Activated gamma-delta T cell treated with anti-CD3 and anti-CD28 coated beads, Interleukin-2, amount 50 U/mL, for 16 hours (primary cell): ENCODE results near the gene CSPG4.
"Not testable (repeated sequence)": the region's sequence is repeated elsewhere in the genome, so short reads cannot be mapped to it uniquely, and the experiment has no call there.

Experiments
- DNase-seq: peaks from one replicate; pipeline ENCODE4 v3.0.0-alpha.2; 2020; ENCODE audit warnings: low read depth

CSPG4 gene

DNA sequence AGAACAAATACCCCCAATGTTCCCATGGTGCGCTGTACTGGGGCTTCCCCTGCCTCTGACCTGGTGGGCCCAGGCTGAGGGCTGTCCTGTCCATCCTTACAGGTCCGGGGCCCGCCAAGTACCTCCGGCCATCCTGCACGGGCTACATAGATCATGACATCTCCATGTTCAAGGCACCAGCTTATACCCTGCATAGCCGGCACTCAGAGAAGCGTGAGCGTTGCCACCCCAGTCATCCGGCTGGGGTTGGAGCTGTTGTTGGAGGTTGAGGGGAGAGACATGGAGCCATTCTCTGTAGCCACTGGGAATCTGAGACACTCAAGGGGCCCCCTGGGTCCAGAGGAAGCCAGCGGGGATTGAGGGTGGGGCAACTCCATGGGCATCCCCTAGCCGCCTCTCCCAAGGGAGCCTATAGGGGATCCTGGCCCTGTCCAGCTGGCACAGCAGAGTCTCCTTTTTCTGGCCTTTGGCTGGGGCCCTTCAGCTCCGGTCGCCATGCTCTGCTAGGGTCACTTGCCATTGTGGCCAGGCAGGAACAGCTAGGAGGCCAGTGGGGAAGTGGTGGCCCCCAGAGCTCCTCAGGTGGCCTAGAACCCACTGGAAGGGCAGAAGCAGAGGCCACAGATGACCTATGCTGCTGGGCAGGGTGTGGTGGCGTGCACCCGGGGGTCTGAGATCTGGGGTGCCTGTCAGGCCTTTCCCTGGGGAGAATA lies 12.5 kb upstream of the CSPG4 start:
- no peak for DNase-seq

DNA sequence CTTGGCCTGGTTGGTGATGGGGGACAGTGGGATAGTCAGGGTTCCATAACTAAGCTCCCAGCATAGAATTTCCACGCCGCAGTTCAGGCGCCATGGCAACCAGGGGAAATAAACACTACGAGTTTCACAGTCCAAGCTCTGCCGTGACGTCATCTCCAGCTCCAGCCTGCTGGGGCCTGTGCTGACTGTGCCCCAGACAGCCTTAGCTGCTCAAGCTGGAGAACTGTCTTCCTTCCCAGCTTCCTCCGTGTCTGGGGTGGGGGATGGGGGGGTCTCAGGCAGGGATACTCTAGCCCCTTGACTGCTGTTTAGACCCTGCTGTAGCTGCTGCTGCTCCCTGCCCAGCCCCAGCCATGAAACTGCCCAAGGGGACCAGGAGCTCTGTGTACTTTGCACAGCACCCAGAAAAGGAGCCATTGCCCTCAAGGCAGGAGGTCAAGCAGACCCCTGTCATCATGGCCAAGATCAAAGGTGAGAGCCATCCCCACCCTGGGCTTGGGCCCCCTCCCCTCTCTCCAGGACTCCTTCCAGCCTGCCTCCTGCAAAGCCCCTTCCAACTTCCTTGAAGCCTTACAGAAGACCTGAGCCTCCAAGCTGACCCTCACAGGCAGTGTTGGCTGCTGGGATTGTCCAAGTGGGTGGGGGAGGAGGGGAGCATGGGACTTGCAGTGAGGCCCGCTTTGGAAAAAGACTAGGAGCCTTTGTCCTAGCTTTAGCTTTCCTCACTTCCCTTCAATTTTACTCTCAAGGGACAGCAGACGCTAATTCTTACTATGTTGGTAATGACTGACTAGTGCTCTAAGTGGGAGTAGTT lies 11.4 kb upstream of the CSPG4 start:
- DNase-seq, result no peak

DNA sequence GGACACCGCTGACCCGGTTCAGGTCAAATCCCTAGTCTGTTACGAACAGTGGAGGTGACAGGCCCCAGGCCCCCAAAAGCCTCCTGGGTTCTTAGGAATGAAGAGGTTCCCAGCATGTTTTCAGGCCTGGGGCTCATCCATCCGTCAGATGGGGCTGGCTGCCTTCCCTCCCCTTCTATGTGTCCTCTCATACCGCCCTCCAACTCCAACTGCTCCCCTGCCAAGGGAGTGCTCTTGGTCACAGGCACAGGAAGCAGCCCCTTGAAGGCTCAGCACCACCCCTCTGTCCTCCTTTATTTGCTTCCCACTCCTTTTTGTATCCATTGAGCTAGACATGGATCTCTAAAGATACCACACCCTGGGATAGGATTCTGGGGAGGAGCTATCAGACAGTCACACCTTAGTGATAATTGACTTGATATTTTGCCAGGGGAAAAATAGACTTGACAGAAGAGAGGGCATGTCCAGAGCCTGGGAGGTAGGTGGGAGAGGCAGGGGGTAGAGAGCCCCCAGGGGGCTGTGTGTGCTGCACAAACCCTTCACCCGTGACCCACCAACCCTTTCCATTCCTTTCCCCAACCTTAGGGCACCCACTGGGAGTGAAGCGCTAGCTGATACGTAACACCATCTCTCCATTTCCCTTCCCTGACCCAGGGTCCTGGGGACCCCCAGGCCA lies 10.7 kb upstream of the CSPG4 start:
- DNase-seq, result no peak

DNA sequence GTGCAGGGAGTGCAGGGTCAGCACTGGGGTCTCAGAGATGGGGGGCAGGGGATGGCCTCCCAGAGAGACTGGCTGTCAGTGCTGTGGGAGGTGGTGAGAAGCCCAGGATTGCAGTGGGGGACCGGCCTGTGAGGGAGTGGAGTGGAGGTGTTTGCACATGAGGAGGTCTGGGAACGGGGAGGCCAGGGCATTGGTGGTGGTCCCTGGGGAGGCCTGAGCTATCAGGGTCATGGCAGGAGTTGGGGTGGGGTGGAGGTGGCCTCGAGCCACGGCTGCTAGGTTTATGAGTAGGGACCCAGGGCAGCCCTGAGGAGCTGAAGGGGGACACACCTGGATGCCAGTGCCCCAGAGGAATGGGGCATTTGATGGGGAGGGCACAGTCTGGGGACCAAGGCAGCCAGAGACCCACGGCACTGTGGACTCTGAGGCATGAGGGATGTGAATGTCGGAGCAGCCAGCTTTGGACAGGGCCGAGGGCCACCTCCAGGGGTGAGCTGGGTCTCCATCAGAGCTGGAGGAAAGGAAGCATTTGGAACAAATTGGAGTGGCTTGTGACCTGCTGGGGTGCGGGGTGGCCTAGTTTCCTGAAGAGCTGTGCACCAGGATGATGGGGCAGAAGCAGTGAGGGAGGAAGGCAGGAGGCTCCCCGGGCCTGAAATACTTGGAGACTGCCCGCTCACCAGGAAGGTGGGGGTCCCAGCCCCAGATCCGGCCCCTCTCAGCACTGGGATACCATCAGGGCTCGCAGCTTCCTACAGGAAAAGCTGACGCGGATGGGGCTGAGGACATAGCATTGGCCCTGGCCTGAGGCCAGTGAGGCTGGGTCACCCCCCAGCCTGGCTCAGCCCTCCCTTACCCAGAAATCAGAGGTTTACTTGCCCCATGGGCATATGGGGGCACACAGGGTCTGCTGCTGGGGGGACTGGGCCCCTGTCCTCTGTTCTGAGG lies 9.5 kb upstream of the CSPG4 start:
- no peak for DNase-seq

DNA sequence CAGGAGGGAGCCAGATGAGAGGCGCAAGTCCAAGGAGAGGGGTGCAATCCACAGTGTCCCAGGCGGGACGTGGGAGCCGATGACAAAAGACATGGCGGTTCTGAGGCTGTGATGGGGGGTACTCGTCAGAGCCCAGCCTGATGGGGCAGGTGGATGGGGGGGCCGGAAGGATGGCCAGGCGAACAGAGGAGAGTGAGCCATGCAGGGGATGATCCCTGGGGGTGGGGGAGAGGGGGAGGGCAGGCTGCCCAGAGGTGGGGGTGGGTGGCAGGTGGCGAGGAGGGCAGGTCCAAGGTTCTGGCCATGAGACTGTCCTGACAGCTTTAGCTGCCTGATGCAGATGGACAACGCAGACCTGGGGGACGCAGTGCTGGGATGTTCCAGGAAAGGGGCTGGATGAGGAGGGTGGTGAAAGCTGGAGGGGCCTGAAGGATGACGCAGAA lies 8.9 kb upstream of the CSPG4 start:
- DNase-seq, result no peak

DNA sequence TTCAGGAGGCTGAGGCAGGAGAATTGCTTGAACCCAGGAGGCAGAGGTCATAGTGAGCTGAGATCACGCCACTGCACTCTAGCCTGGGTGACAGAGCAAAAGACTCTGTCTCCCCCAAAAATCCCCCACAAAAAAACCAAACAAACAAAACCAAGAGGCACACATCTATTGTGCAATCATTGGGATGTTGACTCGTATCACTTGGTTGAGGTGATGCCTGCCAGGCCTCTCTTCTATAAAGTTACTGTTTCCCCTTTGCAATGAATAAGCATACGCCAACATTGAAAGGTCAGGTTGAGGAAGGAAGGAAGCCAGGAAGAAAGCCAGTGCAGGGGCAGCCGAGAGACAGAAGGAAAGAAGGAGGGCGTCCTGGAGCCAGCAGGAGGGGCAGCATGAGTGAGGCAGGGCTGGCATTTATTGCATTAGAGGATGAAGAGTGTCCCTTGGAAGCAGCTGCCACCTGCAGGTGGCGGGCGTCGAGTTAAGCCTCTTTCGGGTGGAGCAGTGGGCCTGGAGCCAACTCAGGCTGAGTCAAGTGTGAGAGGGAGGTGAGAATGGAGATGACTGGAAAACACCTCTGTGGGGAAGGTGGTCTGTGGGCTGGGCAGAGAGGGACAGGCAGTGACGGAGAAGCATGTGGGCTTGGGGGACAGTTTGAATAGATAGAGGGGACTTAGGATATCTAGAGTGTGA lies 8.3 kb upstream of the CSPG4 start:
- no peak for DNase-seq

DNA sequence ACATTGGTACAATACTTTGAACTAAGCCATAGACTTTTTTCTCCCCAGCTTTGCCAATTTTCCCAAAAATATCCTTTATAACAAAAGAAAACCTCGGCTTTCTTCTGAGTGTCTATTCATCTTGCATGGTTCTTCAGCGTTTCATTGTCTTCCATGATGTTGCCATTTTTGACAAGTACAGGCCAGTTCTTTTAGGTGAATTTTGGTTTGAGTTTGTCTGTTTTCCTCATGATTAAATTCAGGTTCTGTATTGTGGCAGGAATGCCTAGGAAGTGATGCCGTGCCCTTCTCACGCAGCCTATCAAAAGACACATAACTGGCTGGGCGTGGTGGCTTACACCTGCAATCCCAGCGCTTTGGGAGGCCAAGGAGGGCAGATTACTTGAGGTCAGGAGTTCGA lies 7.6 kb upstream of the CSPG4 start:
- DNase-seq, result no peak

DNA sequence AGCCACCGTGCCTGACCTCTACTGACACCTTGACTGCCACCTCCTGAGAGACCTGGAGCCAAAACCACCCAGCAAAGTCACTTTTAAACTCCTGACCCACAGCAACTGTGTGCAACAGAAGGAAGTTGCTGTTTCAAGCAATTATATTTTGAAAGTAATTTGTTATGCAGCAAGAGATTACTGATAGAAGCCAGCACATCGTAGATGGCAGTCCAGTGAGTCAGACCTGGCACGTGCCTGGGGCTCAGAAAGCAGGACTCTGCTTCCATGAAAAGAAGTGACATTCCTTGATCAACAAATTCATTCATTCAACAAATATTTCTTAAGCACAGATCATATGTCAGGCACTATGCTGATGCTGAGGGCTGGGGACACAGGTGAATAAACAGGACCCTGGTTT lies 5.7 kb upstream of the CSPG4 start:
- no peak for DNase-seq

DNA sequence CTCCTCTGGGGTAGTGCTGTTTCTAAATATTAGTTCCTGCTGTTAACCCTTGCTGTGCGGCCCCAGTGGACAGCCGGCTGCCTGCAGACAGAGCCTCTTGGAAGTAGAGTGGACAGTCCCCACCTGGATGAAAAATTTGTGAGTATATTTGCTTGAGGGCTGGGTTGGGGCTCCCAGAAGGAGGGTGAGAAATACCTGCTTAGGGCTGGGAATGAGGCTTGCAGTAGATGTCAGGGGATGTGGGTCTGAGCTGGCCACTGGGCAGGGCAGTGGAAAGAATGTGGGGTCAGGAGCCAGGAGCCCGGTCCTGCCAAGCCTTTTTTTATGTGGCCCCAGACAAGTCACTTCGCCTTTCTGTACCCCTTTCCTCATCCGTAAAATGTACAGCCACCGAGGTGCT lies 4.4 kb upstream of the CSPG4 start:
- not testable (repeated sequence) for DNase-seq

DNA sequence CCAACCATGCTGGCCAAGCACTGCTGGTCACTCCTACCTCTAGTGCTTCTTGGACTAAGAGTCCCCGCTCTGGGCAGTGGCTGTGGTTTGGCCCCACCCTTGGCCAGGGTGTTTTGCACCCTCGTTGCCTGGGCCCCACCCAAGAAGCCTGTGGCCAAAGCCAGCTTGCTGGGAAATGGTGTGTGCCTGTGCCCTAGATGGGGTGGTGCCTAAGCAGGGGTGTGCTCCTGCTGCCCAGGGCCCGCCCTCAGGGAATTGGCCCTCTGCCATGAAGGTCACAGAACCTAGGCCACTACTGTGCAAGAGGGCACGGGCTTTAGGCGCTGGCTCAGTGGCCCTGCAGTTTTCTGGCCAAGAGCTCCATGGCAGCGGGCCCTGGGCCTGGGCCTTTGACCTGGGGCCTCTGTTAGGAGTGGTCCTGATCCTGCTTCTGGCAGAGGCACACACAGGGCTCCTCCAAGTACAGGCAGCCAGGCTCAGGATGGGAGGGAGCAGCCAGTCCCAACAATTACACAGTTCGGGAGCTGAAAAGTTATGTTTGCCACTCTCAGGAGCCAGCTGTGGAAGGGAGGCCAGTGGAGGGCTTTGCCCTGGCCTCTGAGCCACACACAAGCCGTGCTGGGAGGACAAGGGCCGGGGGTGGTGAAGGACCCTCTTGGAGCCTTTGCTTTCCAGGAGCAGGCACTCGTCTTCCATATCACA lies 3.8 kb upstream of the CSPG4 start:
- not testable (repeated sequence) for DNase-seq

DNA sequence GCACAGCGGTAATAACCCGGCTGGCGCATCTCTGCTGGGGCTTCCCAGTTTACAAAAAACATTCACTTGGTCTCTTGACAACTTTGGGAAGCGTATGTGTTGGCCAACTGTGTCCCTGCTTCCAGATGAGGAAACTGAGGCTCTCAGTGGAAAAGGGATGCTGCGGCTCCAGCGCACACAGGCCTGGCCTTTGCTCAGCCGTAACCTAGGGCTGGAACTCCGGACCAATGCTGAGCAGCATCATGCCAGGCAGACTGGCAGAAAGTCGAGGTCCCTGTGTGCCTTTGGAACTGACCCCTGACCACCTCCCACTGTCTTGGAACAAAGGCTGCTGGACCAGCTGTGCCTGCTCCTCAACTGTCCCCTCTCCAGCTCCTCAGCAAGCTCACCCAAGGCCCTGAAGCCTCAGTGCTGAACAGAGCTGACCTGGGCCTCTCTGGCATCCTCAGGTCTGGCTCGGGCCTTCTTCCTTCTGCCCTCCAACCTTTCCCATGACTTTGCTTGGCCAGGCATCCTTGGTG lies 2.7 kb upstream of the CSPG4 start:
- DNase-seq, result not testable (repeated sequence)

DNA sequence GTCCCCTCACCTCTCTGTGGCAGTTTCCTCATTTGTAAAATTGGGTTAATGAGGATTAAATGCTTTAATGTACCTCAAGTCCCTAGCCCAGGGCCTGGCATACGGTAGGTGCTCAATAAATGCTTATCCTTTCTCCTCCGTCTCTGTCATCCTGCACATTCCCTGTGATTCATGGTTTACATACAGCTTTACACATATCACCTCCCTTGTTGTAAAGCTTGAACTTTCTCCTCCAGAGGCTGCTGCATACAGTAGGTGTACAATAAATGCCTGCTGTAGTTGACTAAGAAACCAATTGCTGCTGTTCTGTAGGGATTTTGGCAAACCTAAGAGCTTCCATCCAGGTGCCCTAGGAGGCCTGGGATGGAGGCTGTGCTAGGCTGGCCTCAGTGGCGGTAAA lies 1.5 kb upstream of the CSPG4 start:
- DNase-seq, result no peak

DNA sequence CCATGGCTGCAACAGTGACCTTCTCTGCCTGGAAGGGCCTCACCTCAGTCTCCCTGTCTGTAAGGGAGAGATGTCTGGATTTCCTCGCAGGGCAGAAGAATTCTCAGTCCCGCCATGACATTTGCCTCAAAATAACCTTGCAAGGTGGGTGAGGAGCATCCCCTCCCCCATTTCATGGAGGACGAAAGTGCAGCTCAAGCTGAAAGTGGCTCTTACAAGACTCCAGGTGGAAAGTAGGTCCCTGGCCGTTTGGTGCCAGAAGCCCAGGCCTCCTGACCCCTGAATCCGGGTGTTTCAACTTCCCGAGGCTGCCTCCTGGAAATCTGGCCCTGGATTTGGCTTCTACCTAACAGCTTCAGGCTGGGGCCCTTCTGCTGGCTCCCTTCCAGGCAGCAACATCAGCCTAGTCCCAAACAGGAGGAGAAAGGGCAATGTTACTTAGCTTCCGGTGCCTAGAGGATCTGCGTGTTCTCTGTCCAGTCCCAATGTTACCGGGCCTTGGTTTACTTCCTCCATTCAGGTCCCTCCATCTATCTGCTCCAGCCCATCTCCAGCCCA lies 769 bp upstream of the CSPG4 start:
- DNase-seq, result no peak

DNA sequence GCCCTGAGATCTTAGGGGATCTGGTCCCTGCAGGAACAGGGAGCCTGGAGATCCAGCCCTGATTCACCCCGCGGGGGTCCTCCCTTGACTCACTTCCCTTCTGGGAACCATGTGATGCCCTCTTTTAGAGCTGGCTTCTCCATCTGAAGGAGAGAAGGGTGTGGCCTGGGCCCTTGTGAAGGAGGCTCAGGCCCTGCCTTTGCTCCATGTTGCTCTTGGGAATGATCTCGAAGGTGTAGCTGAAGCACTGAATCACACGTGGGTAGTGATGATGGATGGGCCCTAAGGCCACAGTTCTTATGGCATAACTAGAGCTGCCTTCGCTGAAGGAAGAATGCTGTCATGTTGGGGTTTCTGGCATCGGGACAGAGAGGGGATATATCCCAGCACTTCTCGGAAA lies 1.2 kb downstream of the CSPG4 start:
- DNase-seq, result not testable (repeated sequence)

DNA sequence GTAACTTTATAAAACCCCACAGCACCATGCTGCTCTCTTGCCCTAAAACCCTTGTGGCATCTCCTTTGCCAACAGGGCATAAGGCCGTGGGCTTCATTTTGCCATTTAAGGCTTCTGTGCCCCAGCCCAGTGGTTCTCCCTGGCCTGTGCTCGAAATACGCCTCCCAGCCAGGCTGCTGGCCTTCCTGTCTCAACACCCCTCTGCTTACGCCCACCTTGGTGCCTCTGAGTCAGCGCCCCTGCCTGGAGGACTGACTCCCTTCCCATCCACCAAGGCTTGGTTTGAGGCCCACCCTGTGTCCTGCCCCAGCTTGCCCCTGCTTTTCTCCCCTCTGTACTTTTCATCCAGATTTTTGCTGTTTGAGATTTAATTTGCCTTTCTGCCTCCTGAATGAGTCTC lies 1.8 kb downstream of the CSPG4 start:
- DNase-seq, result not testable (repeated sequence)

DNA sequence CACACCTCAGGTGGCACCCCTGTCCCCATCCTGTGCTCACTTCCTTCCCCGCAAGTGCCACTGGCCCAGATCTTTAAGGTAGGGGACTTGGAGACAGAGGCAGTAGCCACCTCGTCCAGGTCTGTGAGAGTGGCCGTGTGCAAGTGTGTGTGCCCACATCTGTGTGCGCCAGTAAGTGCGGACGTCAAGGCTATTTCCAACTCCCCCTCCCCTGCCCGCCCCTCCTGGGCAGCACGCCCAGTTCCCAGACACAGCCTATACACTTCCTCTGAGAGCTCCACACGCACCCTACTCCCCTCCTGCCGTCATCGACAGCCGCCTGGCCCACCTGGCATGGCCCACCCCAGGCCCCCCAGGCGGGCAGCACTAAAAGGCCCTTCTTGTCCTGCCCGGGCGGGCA lies 3.2 kb downstream of the CSPG4 start:
- DNase-seq, result not testable (repeated sequence)

DNA sequence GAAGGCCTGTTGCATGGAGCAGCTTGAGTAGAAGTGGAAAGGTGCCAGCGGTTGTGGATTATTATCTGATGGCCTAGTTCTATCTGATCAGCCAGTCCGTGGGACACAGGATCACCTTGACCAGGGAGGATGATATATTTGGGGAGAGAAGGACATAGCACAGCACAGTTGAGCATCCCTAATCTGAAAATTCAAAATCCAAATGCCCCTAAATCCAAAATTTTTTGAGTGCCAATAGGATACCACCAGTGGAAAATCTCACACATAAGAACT lies 6.0 kb downstream of the CSPG4 start:
- DNase-seq, result no peak

DNA sequence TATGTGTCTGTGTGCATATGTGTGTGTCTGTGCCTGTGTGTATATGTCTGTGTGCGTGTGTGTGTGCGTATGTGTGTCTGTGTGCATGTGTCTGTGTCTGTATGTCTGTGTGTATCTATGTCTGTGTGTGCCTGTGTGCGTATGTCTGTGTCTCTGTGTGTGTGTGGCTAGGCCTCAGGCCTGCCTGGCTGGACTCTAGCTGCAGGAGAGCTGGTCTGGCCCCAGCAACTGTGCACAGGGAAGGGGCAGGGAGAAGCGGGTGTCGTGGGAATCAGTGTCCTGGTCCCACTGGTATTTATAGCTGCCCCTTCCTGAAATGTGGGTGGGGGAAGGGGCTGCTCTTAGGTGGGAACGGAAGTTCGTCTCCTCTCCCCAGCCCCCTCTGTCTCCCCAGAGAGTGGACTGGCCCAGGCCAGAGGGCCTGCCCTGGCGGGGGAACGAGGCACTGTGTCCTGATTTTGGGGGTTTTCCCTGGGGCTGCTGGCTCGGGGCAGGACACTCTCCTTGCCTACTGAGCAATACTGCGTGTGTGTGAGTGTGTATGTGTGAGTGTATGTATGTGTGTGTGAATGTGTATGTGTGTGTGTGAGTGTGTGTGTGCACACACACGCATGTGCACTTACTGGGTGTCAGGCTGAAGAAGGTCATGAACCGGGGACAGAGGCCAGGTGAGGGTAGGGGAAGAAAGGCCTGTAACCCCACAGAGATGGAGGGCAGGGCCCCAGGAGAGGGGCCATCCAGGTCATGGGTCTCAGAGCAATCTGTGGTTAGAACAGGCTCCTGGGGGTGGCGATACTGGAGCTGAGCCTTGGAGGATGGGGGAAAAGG lies 6.6 kb downstream of the CSPG4 start:
- DNase-seq, result no peak

DNA sequence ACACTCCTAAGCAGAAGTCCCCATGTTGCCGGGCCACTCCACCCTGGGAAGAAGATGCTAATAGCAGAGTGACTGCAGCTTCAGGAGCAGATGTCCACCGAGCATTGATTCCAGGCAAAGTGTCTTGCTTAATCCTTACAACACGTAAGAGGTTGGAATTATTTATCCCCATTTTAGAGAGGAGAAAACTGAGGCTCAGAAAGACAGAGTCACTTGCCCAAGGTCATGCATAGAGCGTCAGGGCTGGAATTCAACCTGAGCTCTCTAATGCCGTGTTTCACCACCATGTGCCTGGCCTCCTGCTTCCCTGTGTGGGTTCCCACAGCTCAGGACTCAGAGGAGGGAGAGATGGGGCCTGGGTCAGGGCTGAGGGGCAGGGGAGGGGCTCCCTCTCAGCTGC lies 7.3 kb downstream of the CSPG4 start:
- not testable (repeated sequence) for DNase-seq
